Measurements from ENCODE around the gene SRPRB.

SRPRB gene

GRCh38 chr3:133767607-133768006 lies 38.0 kb upstream of the SRPRB start:
- Histone ChIP-seq H3K4me2 (ENCODE audit: low read length) (no peak overlapping the region), H3K27me3 (ENCODE audit: low read depth, low read length) (peaks cover 10% of the 10 kb centered on the region), H4K20me1 (ENCODE audit: insufficient read depth, low read length) (no peaks in the 10 kb centered on the region), H3K4me1 (ENCODE audit: low read length) (no peaks in the 10 kb centered on the region), H3K4me3 (ENCODE audit: low read length) (no peak overlapping the region), H2AFZ (ENCODE audit: low read depth, low read length) (no peak overlapping the region), H3K36me3 (replicated peaks; ENCODE audit: low read depth, low read length) (no peaks in the 10 kb centered on the region), H3K9me3 (ENCODE audit: insufficient read depth, low read length) (no peaks in the 10 kb centered on the region), H3K27ac (ENCODE audit: low read length) (no peak overlapping the region), H3K79me2 (ENCODE audit: low read length) (no peaks in the 10 kb centered on the region), H3K9ac (ENCODE audit: low read length) (no peak overlapping the region)
- no peak for TF ChIP-seq EZH2phosphoT487 (IDR thresholded peaks at IDR 0.05; ENCODE audit: low read depth)
- TF ChIP-seq CTCF (IDR thresholded peaks at IDR 0.05; ENCODE audit: low read depth, low read length): no peak

GRCh38 chr3:133769536-133769935 lies 36.1 kb upstream of the SRPRB start:
- H3K9ac ChIP-seq (ENCODE audit: low read length): no peak overlapping the region
- H3K36me3 ChIP-seq (replicated peaks; ENCODE audit: low read depth, low read length): no peaks in the 10 kb centered on the region
- H3K4me1 ChIP-seq (ENCODE audit: low read length): no peaks in the 10 kb centered on the region
- H3K79me2 ChIP-seq (ENCODE audit: low read length): no peaks in the 10 kb centered on the region
- H3K4me2 ChIP-seq (ENCODE audit: low read length): no peak overlapping the region
- no peak overlapping the region for H3K27ac ChIP-seq (ENCODE audit: low read length)
- no peaks in the 10 kb centered on the region for H3K9me3 ChIP-seq (ENCODE audit: insufficient read depth, low read length)
- peaks cover 2% of the 10 kb centered on the region; the same call in 1 of the 2 replicates for H3K27me3 ChIP-seq (ENCODE audit: low read depth, low read length)
- no peak overlapping the region for H3K4me3 ChIP-seq (ENCODE audit: low read length)
- no peak overlapping the region for H2AFZ ChIP-seq (ENCODE audit: low read depth, low read length)
- H4K20me1 ChIP-seq (ENCODE audit: insufficient read depth, low read length): no peaks in the 10 kb centered on the region
- TF ChIP-seq CTCF (IDR thresholded peaks at IDR 0.05; ENCODE audit: low read depth, low read length) (no peak), EZH2phosphoT487 (IDR thresholded peaks at IDR 0.05; ENCODE audit: low read depth) (no peak)

- H3K9me3 ChIP-seq (ENCODE audit: insufficient read depth, low read length): no peaks in the 10 kb centered on the region
- no peaks in the 10 kb centered on the region for H4K20me1 ChIP-seq (ENCODE audit: insufficient read depth, low read length)
- H3K4me3 ChIP-seq (ENCODE audit: low read length): no peak overlapping the region
- H3K4me2 ChIP-seq (ENCODE audit: low read length): no peak overlapping the region
- no peaks in the 10 kb centered on the region for H3K36me3 ChIP-seq (replicated peaks; ENCODE audit: low read depth, low read length)
- H3K27me3 ChIP-seq (ENCODE audit: low read depth, low read length): peaks cover 7% of the 10 kb centered on the region; the same call in 1 of the 2 replicates
- TF ChIP-seq EZH2phosphoT487 (IDR thresholded peaks at IDR 0.05; ENCODE audit: low read depth): no peak
- TF ChIP-seq CTCF (IDR thresholded peaks at IDR 0.05; ENCODE audit: low read depth, low read length): no peak
- no peak overlapping the region for H3K27ac ChIP-seq (ENCODE audit: low read length)
- no peak overlapping the region for H2AFZ ChIP-seq (ENCODE audit: low read depth, low read length)
- H3K79me2 ChIP-seq (ENCODE audit: low read length): no peaks in the 10 kb centered on the region
- H3K9ac ChIP-seq (ENCODE audit: low read length): no peak overlapping the region
- no peaks in the 10 kb centered on the region for H3K4me1 ChIP-seq (ENCODE audit: low read length)
Measured at GRCh38 chr3:133773732-133774131, 31.9 kb upstream of the SRPRB start.

- H3K9me3 ChIP-seq (ENCODE audit: insufficient read depth, low read length): no peaks in the 10 kb centered on the region
- peaks cover 15% of the 10 kb centered on the region; the same call in 1 of the 2 replicates for H3K27me3 ChIP-seq (ENCODE audit: low read depth, low read length)
- TF ChIP-seq CTCF (IDR thresholded peaks at IDR 0.05; ENCODE audit: low read depth, low read length) (no peak), EZH2phosphoT487 (IDR thresholded peaks at IDR 0.05; ENCODE audit: low read depth) (no peak)
- no peaks in the 10 kb centered on the region for H4K20me1 ChIP-seq (ENCODE audit: insufficient read depth, low read length)
- H3K4me3 ChIP-seq (ENCODE audit: low read length): no peak overlapping the region
- H3K27ac ChIP-seq (ENCODE audit: low read length): no peak overlapping the region
- no peak overlapping the region for H3K9ac ChIP-seq (ENCODE audit: low read length)
- H2AFZ ChIP-seq (ENCODE audit: low read depth, low read length): no peak overlapping the region
- no peak overlapping the region for H3K4me2 ChIP-seq (ENCODE audit: low read length)
- no peaks in the 10 kb centered on the region for H3K79me2 ChIP-seq (ENCODE audit: low read length)
- no peaks in the 10 kb centered on the region for H3K36me3 ChIP-seq (replicated peaks; ENCODE audit: low read depth, low read length)
- no peaks in the 10 kb centered on the region for H3K4me1 ChIP-seq (ENCODE audit: low read length)
Measured at GRCh38 chr3:133775309-133775708, 30.3 kb upstream of the SRPRB start.

Data from OCI-LY3 (cell line).